GM23248 (cell line): Measurements from ENCODE around the gene EPG5. TPM values are rescaled to one million over a fixed set of nuclear protein-coding genes. Genes with fewer than 3 reads are reported as not detected.
"Not testable (repeated sequence)": the region's sequence is repeated elsewhere in the genome, so short reads cannot be mapped to it uniquely, and the experiment has no call there.

Experiments used
- DNase-seq: peaks from one replicate; pipeline ENCODE4 v3.0.0-alpha.2; 2015
- H2AFZ ChIP-seq: fragments of 200-600 bp; sonication (generic); 2 replicates; pipeline ENCODE4 v1.6.1; 2016; ENCODE audit warnings: antibody characterized with exemption
- H3F3A ChIP-seq: fragments of 200-600 bp; sonication (generic); 2 replicates; pipeline ENCODE4 v1.6.1; 2016; ENCODE audit warnings: mild to moderate bottlenecking, antibody characterized with exemption, mixed run types; ENCODE audit not compliant: insufficient read depth
- H3K27ac ChIP-seq: fragments of 200-600 bp; sonication (generic); 2 replicates; pipeline ENCODE4 v1.5.1; 2016; ENCODE audit warnings: mild to moderate bottlenecking
- H3K27me3 ChIP-seq: fragments of 200-600 bp; sonication (generic); replicated peaks from 2 replicates; pipeline ENCODE4 v1.6.1; 2016; ENCODE audit warnings: mild to moderate bottlenecking; ENCODE audit not compliant: insufficient read depth
- H3K36me3 ChIP-seq: fragments of 200-600 bp; sonication (generic); 2 replicates; pipeline ENCODE4 v1.6.1; 2016; ENCODE audit warnings: low read depth, mild to moderate bottlenecking
- H3K4me1 ChIP-seq: fragments of 200-600 bp; sonication (generic); 2 replicates; pipeline ENCODE4 v1.6.1; 2016; ENCODE audit warnings: mild to moderate bottlenecking; ENCODE audit not compliant: insufficient read depth
- H3K4me2 ChIP-seq: fragments of 200-600 bp; sonication (generic); one replicate; pipeline ENCODE4 v1.6.1; 2016; ENCODE audit warnings: mild to moderate bottlenecking; ENCODE audit not compliant: unreplicated experiment
- H3K4me3 ChIP-seq: fragments of 200-600 bp; sonication (generic); 2 replicates; pipeline ENCODE4 v1.5.1; 2016; ENCODE audit warnings: mild to moderate bottlenecking
- H3K79me2 ChIP-seq: fragments of 200-600 bp; sonication (generic); 2 replicates; pipeline ENCODE4 v1.6.1; 2016; ENCODE audit warnings: mild to moderate bottlenecking; ENCODE audit not compliant: insufficient read depth
- H3K9ac ChIP-seq: fragments of 200-600 bp; sonication (generic); 2 replicates; pipeline ENCODE4 v1.6.1; 2016; ENCODE audit warnings: mild to moderate bottlenecking
- H3K9me2 ChIP-seq: fragments of 200-600 bp; sonication (generic); 2 replicates; pipeline ENCODE4 v1.6.1; 2016; ENCODE audit warnings: mixed run types, mild to moderate bottlenecking, moderate library complexity; ENCODE audit not compliant: insufficient read depth
- H3K9me3 ChIP-seq: fragments of 200-600 bp; sonication (generic); one replicate; pipeline ENCODE4 v1.6.1; 2017; ENCODE audit warnings: low read depth
- H4K20me1 ChIP-seq: fragments of 200-600 bp; sonication (generic); 2 replicates; pipeline ENCODE4 v1.6.0; 2016; ENCODE audit not compliant: insufficient read depth
- EZH2 ChIP-seq: fragments of 200-600 bp; sonication (generic); IDR thresholded peaks from 2 replicates; pipeline ENCODE4 v1.6.1; 2018; ENCODE audit warnings: antibody characterized with exemption, mild to moderate bottlenecking; ENCODE audit not compliant: insufficient read depth, poor library complexity, severe bottlenecking
- EZH2phosphoT487 ChIP-seq: fragments of 200-600 bp; sonication (generic); IDR thresholded peaks from 2 replicates; pipeline ENCODE4 v1.6.1; 2018; ENCODE audit warnings: antibody characterized with exemption, moderate library complexity, mild to moderate bottlenecking, low read depth; ENCODE audit not compliant: insufficient read depth
- WGBS, 2 experiments: methylation state at CpG; one replicate each; pipeline ENCODE4 v1.1.6; 2015 to 2017; ENCODE audit warnings: low lambda C conversion rate in 2 of 2, low coverage in 1 of 2; ENCODE audit errors: missing lambda C conversion rate in 2 of 2; 5-methylcytosine and 5-hydroxymethylcytosine counted together
- in situ Hi-C: fragments of 300-500 bp; cut with MboI; formaldehyde crosslinking; loops from 2 replicates; pipeline ENCODE4 v1.15.0; 2020
- polyA plus RNA-seq: library from polyadenylated mRNA; unstranded; fragments of >200 nt; fragmentation: Nextera tagmentation; extraction: Ambion mirVana; gene quantifications from 2 replicates; pipeline ENCODE4 v1.2.1, GENCODE V29; 2016
- total RNA-seq: library from RNA; depleted of rRNA; stranded (reverse); fragments of >200 nt; shearing (Covaris generic); gene quantifications from 2 replicates; pipeline ENCODE4 v1.2.3, GENCODE V29; 2014

EPG5 gene
- total and polyA plus RNA-seq, 2 experiments from 2014 or later = 22.0 to 77.7 TPM

DNA sequence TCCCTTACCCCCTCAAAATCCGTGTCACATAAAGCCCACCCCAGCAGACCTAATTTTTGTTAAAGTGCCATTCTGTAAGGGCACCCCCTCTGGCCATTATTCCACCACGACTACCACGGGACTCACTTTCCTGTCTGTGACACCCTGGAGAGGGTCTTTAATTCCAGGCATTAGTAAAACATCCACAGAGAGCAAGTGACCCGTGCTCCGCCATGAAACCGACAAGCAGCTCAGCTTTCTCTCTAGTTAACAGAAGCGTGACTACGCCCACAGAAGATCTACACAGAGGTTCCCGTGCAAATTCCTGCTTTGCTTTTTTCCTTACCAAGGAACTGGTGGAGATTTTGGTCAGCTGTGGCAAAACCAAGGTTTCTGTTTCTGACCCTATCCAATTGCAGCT lies 137.3 kb downstream of the EPG5 start:
- TF ChIP-seq EZH2phosphoT487 (no peak), EZH2 (no peak)
- peaks cover 18% of the 10 kb centered on the region for H3K4me1 ChIP-seq
- DNase-seq = no peak
- no peaks in the 10 kb centered on the region for H3K9me2 ChIP-seq
- in situ Hi-C loops = loop anchor here (10.0 kb wide), 1 partner anchor 115 kb away; no protein-coding TSS in a partner anchor
- no peaks in the 10 kb centered on the region for H4K20me1 ChIP-seq
- H3F3A ChIP-seq = peaks cover 5% of the 10 kb centered on the region
- H3K9ac ChIP-seq = no peak overlapping the region
- no peaks in the 10 kb centered on the region for H3K79me2 ChIP-seq
- H3K4me3 ChIP-seq = no peak overlapping the region
- 77 to 80% methylated on average over 9 of the region's 9 CpGs for WGBS, 2 experiments
- H2AFZ ChIP-seq = no peak overlapping the region
- H3K9me3 ChIP-seq = no peaks in the 10 kb centered on the region
- H3K27ac ChIP-seq = no peak overlapping the region
- H3K27me3 ChIP-seq = no peaks in the 10 kb centered on the region
- no peak overlapping the region for H3K4me2 ChIP-seq
- H3K36me3 ChIP-seq = no peaks in the 10 kb centered on the region

DNA sequence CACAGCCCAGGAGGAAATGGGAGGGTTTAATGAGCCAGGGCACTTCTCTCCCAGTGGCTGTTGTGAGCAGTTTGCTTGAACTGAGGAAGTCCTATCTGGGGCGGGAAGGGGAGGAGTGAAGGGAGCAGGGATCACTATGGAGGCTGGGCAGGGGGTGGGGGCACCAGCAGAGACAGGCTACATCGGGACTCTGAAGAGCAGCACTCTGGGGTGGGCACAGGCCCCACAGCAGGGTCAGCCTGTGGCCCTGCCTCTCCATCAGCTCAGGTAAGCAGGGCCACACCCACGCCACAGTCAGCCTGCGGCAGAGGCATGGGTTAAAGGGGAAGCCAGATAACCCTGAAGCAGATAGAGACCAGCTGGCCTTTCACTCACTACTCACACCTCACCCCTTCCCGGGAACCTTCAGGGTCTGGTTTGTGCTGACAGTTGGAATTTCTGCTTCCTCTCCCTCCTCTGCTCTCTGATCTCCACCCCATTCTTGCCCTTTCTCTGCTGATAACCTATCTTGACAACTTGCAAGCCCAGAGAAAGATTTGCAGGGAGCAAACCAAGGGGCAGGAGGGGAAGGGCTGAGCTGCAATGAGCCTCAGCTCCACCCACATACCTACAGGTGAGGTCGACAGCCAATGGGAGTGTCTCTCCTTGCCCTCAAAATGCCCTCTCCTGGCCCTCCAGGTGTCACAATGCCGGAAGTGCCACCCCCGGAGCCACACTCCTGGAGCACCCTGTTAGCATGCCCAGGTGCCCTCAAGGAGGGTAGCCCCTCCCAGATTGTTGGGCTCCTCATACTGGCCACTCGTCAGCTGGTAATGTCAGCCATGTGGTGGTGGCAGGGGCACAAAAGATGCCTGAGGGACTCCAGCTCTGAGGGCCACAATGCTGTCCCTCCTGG lies 138.0 kb downstream of the EPG5 start:
- Histone ChIP-seq H3F3A (peaks cover 5% of the 10 kb centered on the region), H3K4me3 (no peak overlapping the region), H3K9me3 (no peaks in the 10 kb centered on the region), H3K4me1 (peaks cover 18% of the 10 kb centered on the region), H3K9me2 (no peaks in the 10 kb centered on the region), H3K79me2 (no peaks in the 10 kb centered on the region), H3K9ac (no peak overlapping the region), H2AFZ (no peak overlapping the region), H3K36me3 (no peaks in the 10 kb centered on the region), H3K4me2 (no peak overlapping the region), H3K27me3 (no peaks in the 10 kb centered on the region), H4K20me1 (no peaks in the 10 kb centered on the region), H3K27ac (no peak overlapping the region)
- 71 to 75% methylated on average over 9 of the region's 9 CpGs for WGBS, 2 experiments
- in situ Hi-C loops = no loop called here
- TF ChIP-seq EZH2 (no peak), EZH2phosphoT487 (no peak)
- no peak for DNase-seq

DNA sequence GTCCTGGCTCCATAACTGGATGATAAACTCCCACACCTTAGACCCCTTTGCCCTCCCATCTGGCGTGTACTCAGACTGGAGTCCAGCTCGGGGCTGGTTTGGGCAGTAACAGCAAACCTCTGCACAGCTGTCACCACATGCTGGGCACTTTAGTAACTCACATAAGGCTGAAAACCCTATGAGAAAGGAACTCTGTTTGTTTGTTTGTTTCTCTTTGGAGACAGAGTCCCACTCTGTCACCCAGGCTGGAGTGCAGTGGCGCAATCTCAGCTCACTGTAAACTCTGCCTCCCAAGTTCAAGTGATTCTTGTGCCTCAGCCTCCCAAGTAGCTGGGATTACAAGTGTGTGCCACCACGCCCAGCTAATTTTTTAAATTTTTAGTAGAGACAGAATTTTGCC lies 140.4 kb downstream of the EPG5 start:
- WGBS, 2 experiments = 93 to 95% methylated on average over 4 of the region's 4 CpGs

DNA sequence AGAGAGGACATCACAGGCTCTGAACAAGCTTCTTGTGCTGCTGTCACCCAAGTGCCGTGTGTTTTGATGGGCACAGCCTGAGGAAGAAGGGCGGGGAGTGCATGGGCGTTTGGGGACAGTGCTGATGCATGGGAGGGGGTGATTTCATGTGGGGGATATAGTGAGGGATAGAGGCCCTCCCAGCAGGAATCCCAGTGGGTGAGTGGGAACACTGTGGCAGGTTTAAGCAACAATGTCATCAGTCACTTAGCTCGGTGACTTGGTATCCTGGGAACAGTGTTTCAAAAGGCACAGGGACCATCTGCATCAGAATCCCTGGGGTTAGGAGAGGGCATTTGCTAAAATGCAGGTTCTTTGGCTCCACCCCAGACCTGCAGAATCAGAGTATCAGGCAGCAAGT lies 141.0 kb downstream of the EPG5 start:
- no peak overlapping the region for H3K4me3 ChIP-seq
- no peak for DNase-seq
- WGBS, 2 experiments = 93 to 98% methylated on average over 4 of the region's 4 CpGs

More for the DNA sequence above, 140.4 kb downstream of the EPG5 start:
- H3K4me2 ChIP-seq, H3F3A ChIP-seq, H3K36me3 ChIP-seq, H3K27me3 ChIP-seq, H2AFZ ChIP-seq, H3K79me2 ChIP-seq, H3K9ac ChIP-seq, H3K27ac ChIP-seq, H4K20me1 ChIP-seq, DNase-seq, in situ Hi-C loops, H3K4me3 ChIP-seq, H3K9me2 ChIP-seq, H3K9me3 ChIP-seq: not testable (repeated sequence)
- H3K4me1 ChIP-seq = peaks cover 18% of the 10 kb centered on the region

More for the DNA sequence above, 141.0 kb downstream of the EPG5 start:
- H3K27ac ChIP-seq = no peak overlapping the region
- H3K4me2 ChIP-seq = no peak overlapping the region
- no peaks in the 10 kb centered on the region for H3K9me3 ChIP-seq
- TF ChIP-seq EZH2 = no peak
- no peak for TF ChIP-seq EZH2phosphoT487
- peaks cover 18% of the 10 kb centered on the region for H3K4me1 ChIP-seq
- no peak overlapping the region for H3K9ac ChIP-seq
- no peaks in the 10 kb centered on the region for H3K36me3 ChIP-seq
- no peaks in the 10 kb centered on the region for H4K20me1 ChIP-seq
- H3K9me2 ChIP-seq = no peaks in the 10 kb centered on the region
- H3F3A ChIP-seq = peaks cover 5% of the 10 kb centered on the region
- H2AFZ ChIP-seq = no peak overlapping the region
- H3K79me2 ChIP-seq = no peaks in the 10 kb centered on the region
- in situ Hi-C loops = no loop called here
- H3K27me3 ChIP-seq = no peaks in the 10 kb centered on the region
